Mononuclear cell (primary cell): Measurements from ENCODE around the gene TASOR2. TPM values are rescaled to one million over a fixed set of nuclear protein-coding genes. Genes with fewer than 3 reads are reported as not detected.

Experiments
- H3K27me3 ChIP-seq: 2 replicates; pipeline ENCODE4 v1.6.0; 2011; ENCODE audit warnings: low read length, control low read depth; ENCODE audit not compliant: insufficient read depth
- H3K4me1 ChIP-seq: 2 replicates; pipeline ENCODE4 v1.5.1; 2011; ENCODE audit warnings: mild to moderate bottlenecking, low read length, control low read depth; ENCODE audit not compliant: insufficient read depth
- H3K4me3 ChIP-seq: 2 replicates; pipeline ENCODE4 v1.5.1; 2011; ENCODE audit warnings: mild to moderate bottlenecking, low read length, moderate library complexity
- H3K9me3 ChIP-seq: 2 replicates; pipeline ENCODE4 v1.5.1; 2011; ENCODE audit warnings: low read depth, mild to moderate bottlenecking, control low read depth, low read length
- total RNA-seq: library from RNA; depleted of rRNA; stranded (reverse); fragments of >200 nt; gene quantifications from one replicate; pipeline ENCODE4 v1.2.3, GENCODE V29; 2012

Gene TASOR2
- total RNA-seq, 1 donor: 114 TPM

- peaks cover 3% of the 10 kb centered on the region for H3K4me1 ChIP-seq
- no peaks in the 10 kb centered on the region for H3K9me3 ChIP-seq
- H3K4me3 ChIP-seq: no peak overlapping the region
Observed at GRCh38 chr10:5648494-5649457, 35.9 kb upstream of the TASOR2 start.

GRCh38 chr10:5649746-5650145 lies 34.9 kb upstream of the TASOR2 start:
- Histone ChIP-seq H3K4me1 (peaks cover 3% of the 10 kb centered on the region), H3K4me3 (no peak overlapping the region), H3K27me3 (no peaks in the 10 kb centered on the region), H3K9me3 (no peaks in the 10 kb centered on the region)

More at GRCh38 chr10:5648494-5649457, 35.9 kb upstream of the TASOR2 start:
- no peaks in the 10 kb centered on the region for H3K27me3 ChIP-seq

DNA sequence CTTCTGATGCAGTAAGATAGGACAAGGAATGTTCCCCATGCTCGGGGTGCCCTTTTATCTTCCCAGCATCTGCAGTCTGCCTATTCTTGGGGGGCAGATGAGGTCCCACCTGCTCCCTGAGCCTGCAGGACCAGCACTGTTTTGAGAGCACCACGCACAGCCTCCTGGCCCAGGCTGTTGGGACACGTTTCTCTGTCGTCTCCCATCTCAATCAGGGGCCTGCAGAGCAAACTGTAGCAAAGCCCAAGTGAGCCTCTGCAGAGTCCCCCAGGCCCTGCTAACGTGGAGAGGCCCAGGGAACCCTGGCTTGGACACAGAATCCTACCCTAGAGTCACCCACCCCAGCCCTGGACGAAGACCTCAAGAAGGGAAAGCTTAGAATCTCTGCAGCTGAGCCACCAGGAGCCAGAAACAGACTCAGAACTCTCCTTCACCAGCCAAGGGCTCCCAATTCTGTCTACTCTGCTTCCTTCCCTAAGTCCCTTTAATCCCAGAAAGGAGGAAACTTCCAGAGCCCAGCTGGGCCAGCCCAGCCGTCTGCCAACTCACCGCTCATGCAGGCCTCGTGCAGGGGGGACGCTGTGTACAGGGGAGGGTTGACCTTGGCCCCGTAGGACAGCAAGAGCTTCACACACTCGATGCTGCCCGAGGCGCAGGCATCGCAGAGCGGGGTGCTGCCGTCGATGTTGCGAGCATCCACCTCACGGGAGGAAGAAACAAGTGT lies 33.8 kb upstream of the TASOR2 start:
- no peaks in the 10 kb centered on the region for H3K4me1 ChIP-seq
- H3K9me3 ChIP-seq: no peaks in the 10 kb centered on the region
- no peak overlapping the region for H3K4me3 ChIP-seq
- H3K27me3 ChIP-seq: no peaks in the 10 kb centered on the region

DNA sequence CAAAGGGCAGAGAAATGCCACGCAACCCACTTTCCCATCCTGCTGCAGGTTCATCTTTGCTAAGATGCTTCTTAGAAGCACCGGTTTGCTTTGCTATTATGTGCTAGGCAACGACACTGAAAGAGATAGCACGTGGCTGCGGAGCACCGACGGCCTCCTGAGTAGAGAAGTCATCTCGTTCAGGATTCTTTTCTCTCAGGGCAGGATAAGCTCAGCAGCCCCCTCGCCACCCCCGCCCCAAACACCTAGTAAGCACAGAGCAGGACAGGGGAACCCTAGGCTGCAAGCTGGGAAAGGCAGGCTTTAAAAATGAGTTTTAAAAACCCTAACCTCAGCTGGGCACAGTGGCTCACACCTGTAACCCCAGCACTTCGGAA lies 33.3 kb upstream of the TASOR2 start:
- no peaks in the 10 kb centered on the region for H3K4me1 ChIP-seq

DNA sequence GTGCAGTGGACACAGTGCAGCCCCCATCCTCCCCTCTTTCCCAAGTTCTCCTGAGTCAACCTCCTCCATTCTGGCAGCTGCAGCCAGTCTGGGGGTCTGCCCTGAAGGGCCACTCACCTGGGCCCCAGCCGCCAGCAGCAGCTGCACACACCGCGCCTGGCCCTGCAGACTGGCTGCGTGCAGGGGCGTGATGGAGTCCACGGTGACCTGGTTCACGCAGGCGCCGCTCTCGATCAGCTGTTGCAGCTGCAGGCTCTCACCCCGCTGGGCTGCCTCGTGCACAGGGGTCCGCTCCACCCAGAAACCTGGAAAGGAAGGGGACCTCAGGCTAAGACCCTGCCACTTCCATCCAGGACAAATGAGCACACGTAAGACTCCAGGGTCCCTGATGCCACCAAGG lies 31.9 kb upstream of the TASOR2 start:
- H3K27me3 ChIP-seq: no peaks in the 10 kb centered on the region
- no peaks in the 10 kb centered on the region for H3K9me3 ChIP-seq
- H3K4me1 ChIP-seq: no peaks in the 10 kb centered on the region
- H3K4me3 ChIP-seq: no peak overlapping the region

More for the DNA sequence above, 33.3 kb upstream of the TASOR2 start:
- H3K27me3 ChIP-seq: no peaks in the 10 kb centered on the region
- no peak overlapping the region for H3K4me3 ChIP-seq
- H3K9me3 ChIP-seq: no peaks in the 10 kb centered on the region

GRCh38 chr10:5654218-5654755 lies 30.4 kb upstream of the TASOR2 start:
- H3K9me3 ChIP-seq: no peaks in the 10 kb centered on the region
- H3K27me3 ChIP-seq: no peaks in the 10 kb centered on the region
- H3K4me3 ChIP-seq: no peak overlapping the region
- H3K4me1 ChIP-seq: no peaks in the 10 kb centered on the region

DNA sequence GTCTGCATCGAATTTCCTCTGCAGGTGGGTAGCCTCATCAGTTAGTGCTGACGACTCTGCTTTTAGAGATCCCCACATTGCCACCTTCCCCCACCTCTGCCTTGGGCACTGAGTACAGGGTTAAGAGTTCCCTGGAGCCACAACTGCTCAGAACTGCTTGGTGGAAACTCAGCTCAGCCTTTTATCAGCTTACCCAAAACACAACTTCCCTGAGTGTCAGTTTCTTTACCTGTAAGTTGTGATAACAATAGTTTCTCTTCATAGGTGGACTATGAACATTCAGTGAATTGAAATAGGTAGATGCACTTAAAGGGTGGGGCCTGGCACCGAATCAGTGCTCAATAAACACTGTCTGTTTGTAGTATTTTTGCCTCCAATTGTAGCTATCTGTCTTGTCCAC lies 29.5 kb upstream of the TASOR2 start:
- H3K27me3 ChIP-seq: no peaks in the 10 kb centered on the region
- H3K4me1 ChIP-seq: peaks cover 8% of the 10 kb centered on the region
- no peaks in the 10 kb centered on the region for H3K9me3 ChIP-seq
- H3K4me3 ChIP-seq: no peak overlapping the region

GRCh38 chr10:5656737-5657579 lies 27.7 kb upstream of the TASOR2 start:
- no peaks in the 10 kb centered on the region for H3K27me3 ChIP-seq
- no peak overlapping the region for H3K4me3 ChIP-seq
- H3K9me3 ChIP-seq: no peaks in the 10 kb centered on the region
- peaks cover 11% of the 10 kb centered on the region for H3K4me1 ChIP-seq

GRCh38 chr10:5658871-5659618 lies 25.6 kb upstream of the TASOR2 start:
- Histone ChIP-seq H3K27me3 (no peaks in the 10 kb centered on the region), H3K9me3 (no peaks in the 10 kb centered on the region)

DNA sequence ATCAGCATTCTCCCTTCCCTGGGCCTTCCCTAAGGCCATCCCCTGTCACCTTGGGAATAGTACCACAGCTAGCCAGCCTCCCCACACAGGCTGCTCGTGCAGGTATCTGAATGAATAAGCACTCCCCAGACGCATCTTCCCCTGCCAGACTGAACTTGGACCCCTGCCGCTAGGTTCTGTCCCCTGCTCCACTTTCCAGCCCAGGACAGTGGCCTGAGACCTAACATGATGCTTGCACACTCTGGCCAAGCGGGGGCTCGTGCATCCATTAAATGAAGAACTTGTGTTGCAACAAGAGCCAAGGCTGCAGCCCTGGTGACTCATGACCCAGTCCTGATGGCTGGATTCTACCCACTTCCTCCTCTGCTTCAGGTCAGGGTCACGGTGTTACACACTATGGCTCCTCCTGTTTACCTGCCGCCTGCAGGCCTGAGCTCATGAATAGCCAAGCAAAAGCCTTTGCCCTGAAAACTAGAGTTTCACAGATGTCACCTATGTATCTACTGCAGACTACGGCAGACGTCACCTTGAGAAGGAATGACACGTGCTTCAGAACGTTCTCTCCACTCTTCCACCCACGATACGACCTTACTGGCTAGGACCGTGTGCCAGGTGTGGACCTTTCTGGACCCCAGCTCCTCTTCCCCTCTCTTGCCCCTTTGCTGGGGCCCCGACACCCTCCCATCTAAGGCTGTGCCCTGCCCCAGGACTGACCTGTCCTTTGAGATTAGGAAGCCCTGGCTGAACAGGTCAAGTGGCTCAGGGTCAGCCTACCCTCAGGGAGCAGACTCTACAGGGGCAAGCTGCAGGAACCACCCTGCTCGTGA lies 24.7 kb upstream of the TASOR2 start:
- no peaks in the 10 kb centered on the region for H3K27me3 ChIP-seq
- no peaks in the 10 kb centered on the region for H3K9me3 ChIP-seq
- H3K4me3 ChIP-seq: no peak overlapping the region
- H3K4me1 ChIP-seq: peaks cover 11% of the 10 kb centered on the region

More at GRCh38 chr10:5658871-5659618, 25.6 kb upstream of the TASOR2 start:
- Histone ChIP-seq H3K4me1 (peaks cover 11% of the 10 kb centered on the region), H3K4me3 (no peak overlapping the region)

DNA sequence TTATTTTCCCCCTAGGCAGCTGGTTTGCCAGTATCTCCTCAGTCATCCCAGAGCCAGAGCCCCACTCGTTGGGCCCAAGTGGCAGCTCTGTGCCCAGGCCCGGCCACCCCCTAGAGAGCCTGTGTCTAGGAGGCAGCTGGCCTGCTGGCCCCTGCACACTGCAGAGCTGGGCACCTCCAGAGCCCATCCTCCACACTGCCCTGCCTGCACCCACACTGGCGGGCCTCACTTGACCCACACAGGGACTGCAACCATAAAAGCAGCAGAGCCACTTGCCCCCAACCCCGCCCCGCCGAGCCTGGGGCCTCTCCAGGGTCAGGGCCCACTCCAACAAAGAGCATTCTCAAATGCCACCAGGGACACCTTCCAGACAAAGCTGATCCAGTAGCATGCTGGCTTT lies 23.6 kb upstream of the TASOR2 start:
- Histone ChIP-seq H3K27me3 (no peaks in the 10 kb centered on the region), H3K4me1 (peaks cover 18% of the 10 kb centered on the region), H3K4me3 (no peak overlapping the region), H3K9me3 (no peaks in the 10 kb centered on the region)

GRCh38 chr10:5662708-5663579 lies 21.7 kb upstream of the TASOR2 start:
- H3K27me3 ChIP-seq: no peaks in the 10 kb centered on the region
- H3K4me1 ChIP-seq: peaks cover 30% of the 10 kb centered on the region
- no peaks in the 10 kb centered on the region for H3K9me3 ChIP-seq
- H3K4me3 ChIP-seq: no peak overlapping the region
